DMS 273 treated with DMSO at 0.1 percent for 48 hours (cell line): Measurements from ENCODE around the gene GALNT9.
"Not testable (repeated sequence)": the region's sequence is repeated elsewhere in the genome, so short reads cannot be mapped to it uniquely, and the experiment has no call there.

ENCODE experiments used
- DNase-seq: peaks from one replicate; lab custom pipeline; 2025; lab: John Stamatoyannopoulos, UW

The GALNT9 gene

GRCh38 chr12:132358241-132359225, 29.1 kb upstream of the GALNT9 start:
- DNase-seq: not testable (repeated sequence)

DNA sequence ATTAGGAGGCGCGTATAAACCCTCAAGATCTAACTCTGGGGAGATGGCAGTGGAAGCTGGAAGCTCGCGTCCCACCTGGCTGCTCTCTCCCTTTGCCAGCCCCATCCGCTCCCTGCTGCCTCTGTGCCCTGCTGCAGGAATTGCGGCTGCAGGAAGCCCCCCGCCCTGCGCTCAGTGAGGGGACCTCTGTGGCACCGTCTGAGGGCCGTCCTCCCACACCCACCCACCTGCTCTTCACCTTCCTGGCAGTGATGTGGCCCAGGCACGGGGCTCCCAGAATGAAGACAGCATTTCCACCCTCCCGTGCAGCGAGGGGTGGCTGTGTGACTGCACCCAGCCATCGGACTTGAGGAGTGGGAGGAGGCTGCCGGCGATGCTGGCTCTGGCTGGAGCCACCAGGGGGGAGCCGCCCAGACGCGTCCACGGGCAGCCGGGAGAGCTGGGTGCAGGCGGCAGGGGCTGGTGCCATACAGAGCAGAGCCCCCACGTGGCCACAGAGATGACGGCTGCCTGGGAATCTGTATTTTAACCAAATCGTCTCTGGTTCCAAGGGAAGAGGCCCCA, 28.3 kb upstream of the GALNT9 start:
- DNase-seq: no peak

DNA sequence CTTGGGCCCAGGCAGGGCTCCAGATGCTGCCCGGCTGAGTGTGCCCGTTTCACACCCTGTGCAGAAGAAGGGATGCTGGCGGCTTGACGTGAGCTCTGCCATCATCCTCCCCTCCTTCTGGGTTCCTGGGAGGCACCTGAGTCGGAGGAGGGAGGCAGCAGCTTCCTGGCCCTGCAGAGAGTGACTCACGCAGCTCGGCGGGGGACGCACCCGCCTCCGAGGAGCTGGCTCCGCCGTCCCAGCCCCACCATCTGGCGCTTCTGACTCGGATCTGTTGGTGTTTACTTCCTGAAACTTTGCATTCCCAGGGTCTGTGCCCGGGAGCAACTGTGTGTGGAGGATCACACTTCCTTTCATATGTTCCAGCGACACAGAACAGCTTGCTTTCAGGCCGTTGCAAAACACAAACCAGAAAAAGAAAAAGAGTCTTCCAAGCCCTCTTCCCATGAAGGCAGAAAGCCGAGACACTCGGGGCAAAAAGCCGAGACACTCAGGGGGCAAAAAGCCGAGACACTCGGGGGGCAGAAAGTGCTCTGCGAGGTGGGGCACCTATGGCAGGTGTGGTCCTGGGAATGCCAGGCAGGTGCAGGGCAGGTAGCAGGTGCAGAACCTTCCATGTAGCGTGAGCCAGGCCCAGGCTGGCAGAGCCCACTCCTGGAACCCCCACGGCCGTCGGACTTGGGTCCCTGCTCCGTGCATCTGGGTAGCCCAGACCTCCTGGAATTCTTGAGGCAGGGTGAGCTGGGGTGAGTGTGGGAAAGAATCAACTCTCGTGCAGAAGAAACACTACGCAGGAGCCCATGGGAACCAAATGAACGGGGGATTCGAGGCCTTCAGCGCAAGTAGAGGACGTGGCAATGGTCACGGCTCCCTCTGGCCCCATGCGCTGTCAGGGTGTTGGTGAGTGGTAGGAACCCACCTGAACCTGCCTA, 27.6 kb upstream of the GALNT9 start:
- DNase-seq: peak; percentile 78

- no peak for DNase-seq
These were observed 26.6 kb upstream of the GALNT9 start for GRCh38 chr12:132355742-132356681.

DNA sequence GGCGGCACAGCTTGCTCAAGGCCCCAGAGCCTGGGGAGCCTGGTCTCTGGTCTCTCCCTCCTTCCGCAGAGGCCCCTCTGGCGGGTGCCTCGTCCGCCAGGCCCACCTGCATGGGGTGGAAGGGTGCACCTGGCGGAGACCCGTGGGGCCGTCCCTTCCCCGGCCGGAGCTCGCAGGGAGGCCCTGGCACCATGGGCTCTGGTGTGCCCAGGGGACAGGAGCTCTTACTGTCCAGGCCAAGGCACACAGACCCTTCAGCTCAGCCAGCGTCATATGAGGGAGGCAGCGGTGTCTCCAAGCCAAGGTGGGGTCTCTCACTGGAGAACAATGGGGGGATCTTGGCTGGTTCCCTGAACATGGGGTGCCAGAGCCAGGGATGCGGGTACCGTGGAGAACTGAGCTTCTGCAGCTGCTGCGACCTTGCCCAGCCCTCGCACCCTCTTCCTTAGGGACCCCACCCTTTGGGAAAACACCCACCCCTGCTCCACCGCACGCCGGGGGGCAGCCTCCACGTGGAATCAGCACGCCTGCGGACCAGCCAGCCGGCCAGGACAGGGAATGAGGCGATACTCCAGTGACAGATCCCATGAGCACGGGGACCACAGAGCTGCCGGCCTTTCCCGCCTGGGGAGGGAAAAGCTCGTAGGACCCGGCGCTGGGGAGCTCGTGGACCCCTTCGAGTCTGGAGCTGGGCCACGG, 25.7 kb upstream of the GALNT9 start:
- DNase-seq: no peak

DNA sequence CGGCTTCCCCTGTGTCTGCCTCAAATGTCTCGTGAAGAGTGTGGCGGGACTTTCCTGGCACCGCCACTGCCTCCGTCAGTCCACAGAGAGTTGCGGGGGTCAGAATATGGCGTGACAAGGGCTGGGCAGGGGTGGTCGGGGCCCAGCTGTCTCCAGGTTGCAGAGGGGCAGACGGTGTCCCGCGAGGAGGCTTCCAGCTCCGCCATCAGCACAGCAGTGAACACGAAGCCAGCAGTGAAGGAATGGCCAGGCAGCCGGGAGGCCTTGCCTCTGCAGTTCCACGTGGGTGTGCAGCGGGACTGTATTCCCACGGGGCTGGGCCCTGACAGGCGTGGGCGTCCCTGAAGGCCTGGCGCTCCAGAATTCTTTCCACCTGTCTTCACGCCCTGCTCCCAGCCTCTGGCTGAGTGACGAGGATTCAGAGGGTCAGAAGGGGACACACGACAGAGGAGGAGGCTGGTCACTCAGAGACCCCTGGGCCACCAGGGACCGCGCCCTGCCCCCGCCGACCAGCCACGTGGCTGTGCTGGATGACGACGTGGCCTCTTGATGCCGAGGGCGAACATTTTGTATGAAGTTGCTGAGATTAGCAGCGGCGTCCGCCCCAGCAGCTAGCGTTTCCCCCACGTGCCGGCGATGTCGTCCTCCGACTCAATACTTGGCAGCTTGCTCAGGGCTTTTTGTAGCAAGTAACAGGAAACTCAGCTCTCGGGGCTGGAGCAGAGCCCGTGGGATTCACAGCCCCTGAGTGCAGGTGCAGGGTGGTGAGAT, 25.0 kb upstream of the GALNT9 start:
- DNase-seq: no peak

DNA sequence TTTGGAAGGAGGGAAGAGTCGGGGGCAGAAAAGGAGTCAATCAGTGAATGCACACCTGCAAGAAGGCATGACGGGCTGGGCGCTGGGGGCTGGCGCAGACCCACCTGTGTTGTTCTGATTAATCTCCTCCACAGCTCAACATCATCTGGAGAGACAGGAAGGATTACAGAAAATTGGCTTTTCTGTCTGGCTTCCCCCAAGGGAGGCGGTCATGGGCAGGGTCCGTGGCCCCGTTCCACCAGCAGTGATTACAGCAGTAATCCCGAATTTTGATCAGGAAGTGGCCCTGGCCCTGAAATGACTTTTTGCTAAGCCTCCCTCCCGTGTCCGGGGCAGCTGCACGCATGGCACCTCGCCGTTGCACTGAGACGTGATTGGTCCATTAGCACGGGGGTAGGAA, 24.4 kb upstream of the GALNT9 start:
- DNase-seq: no peak

DNA sequence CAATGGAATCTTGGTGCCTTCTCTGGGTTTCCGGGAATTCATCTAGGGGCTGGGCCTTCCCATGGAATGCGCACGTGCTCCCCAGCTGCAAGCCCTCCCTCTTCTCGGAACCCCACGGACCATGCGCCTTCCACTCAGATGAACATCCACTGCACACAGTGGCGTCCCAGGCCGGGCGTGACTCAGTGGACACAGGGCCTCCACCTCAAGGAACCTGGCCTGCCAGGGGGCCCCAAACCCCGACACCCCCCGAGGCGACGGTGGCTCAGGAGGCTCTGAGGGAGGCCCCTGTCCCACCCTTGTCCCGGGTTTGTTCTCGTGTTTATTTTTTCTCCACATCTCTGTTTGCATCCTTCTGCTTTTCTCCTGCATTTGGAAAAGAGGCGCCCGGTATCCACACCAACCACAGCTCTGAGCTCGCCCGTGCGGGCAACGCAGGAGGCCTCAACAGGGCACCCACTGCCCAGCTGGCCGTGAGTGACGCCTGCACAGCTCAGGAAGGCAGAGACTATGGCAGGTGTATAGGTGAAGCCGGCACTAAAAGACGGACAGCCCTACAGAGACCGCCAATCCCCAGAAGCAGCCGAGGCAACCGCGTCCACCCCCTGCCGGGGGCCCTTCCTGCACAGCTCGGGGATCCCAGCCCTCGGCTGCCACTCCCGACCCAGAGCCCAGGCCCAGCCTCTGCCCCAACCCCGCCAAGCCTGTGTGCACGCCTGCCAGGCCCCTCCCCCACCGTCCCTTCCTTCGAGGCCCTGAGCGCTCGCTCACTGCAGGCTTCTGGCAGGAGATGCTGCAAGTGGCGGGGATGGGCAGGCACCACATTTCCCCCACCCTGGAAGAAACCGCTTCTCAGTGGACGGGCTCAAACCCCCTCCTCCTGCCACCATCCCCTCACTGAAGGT, 23.8 kb upstream of the GALNT9 start:
- no peak for DNase-seq

GRCh38 chr12:132351751-132352495, 22.5 kb upstream of the GALNT9 start:
- no peak for DNase-seq

GRCh38 chr12:132349501-132350131, 20.2 kb upstream of the GALNT9 start:
- DNase-seq: no peak

- DNase-seq: no peak
These were observed 18.8 kb upstream of the GALNT9 start for GRCh38 chr12:132348176-132348575.

GRCh38 chr12:132347176-132347855, 17.9 kb upstream of the GALNT9 start:
- no peak for DNase-seq

DNA sequence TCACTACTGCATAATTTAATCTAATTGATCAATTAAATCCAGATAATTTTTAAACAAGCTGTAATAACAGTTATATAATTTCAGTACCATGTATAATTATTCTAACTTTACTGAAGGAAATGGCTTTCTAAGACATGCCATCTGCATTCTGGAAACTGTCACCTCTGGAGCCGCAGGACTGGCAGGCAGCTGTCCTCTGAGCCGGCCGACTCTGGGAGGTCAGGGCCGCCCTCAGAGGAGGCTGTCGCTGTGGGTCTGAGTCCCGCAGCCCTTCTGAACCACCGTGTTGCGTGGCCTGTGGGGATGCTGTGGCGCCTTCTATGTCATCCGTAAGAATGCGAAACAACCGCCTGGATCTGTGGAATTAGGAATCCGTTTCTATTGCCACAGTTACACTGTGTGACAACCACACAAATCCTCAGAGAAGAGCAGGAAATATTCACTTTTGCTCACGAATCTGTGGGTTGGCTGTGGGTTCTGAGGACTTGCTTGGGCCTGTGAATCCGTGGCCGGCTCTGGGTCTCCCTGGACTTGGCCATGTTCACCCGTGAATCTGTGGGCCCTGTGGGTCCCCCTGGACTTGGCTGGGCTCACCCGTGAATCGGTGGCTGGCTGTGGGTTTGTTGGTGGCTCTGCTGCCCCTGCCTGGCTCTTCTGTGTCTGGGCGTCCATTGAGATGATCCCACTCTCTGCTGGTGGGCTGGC, 17.2 kb upstream of the GALNT9 start:
- no peak for DNase-seq

DNA sequence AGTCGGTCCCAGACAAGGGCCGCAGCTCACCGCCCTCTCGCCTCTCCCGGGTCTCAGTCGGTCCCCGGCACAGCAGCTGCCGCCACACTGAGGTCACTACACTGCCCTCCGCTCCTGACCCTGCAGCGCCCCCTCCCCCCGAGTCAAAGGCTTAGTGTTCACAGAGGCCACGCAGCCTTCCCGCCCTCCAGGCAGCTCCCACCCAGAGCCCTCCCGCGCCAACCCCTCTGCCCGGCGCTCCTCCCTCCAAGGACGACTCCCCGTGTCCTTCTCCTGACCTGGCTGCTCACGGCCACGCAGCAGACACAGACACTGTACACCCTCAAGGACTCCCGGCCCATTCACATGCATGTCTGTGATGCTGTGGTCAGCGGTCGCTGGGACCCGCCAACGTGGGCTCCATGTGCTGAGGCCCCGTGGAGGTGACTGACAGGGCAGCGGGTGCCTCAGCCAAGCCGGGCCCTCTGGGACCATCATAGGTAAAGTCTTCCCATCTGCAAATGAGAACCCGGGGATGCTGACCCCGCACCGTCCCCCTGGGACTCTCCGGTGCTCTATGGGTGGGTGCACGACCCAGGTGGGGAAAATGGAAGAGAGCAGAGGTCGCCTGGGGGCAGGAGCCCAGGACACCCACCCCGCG, 16.3 kb upstream of the GALNT9 start:
- DNase-seq: no peak

- DNase-seq: no peak
These were observed 15.7 kb upstream of the GALNT9 start for GRCh38 chr12:132345126-132345525.

DNA sequence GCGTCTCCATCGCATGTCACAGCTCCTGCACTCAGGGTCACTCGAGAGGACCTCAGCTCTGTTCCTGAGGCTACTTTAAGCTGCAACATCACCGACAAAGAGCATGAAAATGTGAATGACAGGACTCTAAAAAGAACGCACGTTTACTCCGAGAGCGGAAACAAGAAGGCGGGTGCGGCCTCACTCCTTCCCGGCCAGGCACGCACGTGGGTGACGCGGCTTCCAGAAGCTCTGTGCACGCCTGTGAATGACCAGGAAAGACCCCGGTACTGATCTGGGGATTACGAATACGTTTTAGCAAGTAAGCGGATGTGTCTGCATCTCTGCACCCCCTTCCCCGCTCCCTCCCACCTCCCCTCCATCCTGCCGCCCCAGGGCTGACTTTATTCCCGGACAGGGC, 15.2 kb upstream of the GALNT9 start:
- DNase-seq: no peak
